NCI-H1105 (cell line): Measurements from ENCODE around the gene SRGAP2.
"Not testable (repeated sequence)": the region's sequence is repeated elsewhere in the genome, so short reads cannot be mapped to it uniquely, and the experiment has no call there.

Source experiments
- DNase-seq: peaks from one replicate; lab custom pipeline; 2025; lab: John Stamatoyannopoulos, UW

Gene SRGAP2

GRCh38 chr1:206250953-206251681 is 47.8 kb downstream of the SRGAP2 start:
- DNase-seq, result not testable (repeated sequence)

- not testable (repeated sequence) for DNase-seq
Observed at GRCh38 chr1:206252680-206253335, 49.5 kb downstream of the SRGAP2 start.
